Measurements from ENCODE around the gene ATG7.
A peak's percentile ranks its signal among the peaks of the same experiment; 100 is the strongest.

The ATG7 gene

DNA sequence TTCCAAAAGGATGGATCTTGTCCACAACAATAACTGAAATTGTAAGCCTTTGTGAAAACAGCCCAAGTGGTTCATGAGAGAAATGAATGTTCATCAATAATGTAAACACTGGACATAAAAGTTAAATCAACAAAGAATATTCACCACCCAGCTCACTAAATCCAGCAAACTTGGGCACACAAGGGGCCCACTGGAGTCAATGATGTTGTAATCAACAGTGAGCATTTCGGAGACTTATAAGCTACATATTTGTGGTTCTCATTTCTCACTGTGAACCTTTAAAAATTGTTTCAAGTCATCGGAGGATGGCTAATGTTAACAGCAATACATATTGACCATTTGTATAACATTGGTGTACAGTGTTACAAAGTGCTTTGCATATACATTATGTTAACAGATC, 308.4 kb downstream of the ATG7 start:
- H3K4me3 ChIP-seq (ENCODE audit: low read depth, low read length): no peak overlapping the region
- no peak for DNase-seq (ENCODE audit: low read depth)
- TF ChIP-seq CTCF (IDR thresholded peaks at IDR 0.05; ENCODE audit: control insufficient read depth, extremely low read depth, insufficient read depth): no peak

DNA sequence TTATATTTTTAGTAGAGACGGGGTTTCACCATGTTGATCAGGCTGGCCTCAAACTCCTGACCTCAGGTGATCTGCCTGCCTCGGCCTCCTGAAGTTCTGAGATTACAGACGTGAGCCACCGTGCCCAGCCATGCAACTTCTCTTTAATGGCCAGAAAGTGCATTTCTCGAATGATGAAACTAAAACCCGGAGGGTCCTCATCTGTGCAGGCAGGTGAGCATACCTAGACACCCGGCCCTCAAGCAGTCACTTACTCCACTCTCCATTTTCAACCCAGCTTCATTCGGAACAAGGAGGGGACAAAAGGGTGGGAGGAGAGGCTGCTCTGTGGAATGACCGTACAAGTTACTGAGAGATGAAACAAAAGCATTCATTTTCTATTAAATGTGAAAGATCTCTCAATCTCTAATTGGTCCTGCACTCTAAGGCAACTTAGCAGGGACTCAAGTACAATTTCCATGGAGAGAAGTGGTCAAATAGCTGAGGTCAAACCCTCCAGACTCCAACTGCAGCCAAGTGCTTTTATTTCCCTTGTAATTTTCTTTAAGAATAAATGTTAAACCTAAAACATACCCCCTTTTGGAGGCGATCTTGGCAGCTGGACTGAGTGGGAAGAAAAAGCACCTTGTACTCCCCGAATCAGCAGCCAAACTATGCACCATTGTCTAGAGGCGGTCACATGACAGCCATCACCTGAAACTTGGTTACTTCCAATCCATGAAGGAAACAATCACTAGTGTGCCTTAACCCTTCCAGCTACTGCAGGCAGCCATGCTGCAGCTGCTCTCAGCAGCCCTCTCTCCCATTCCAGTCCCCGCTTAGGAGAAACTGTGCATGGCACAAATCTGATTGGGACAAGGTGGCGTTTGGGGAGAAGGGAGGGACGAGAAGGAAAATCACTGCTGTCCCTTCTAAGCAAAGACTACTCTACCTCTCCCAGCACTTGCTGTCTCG, 309.3 kb downstream of the ATG7 start:
- H3K4me3 ChIP-seq (ENCODE audit: low read depth, low read length): peak overlapping the region; percentile 37
- no peak for DNase-seq (ENCODE audit: low read depth)
- no peak for TF ChIP-seq CTCF (IDR thresholded peaks at IDR 0.05; ENCODE audit: control insufficient read depth, extremely low read depth, insufficient read depth)

GRCh38 chr3:11582191-11582968, 310.2 kb downstream of the ATG7 start:
- DNase-seq (ENCODE audit: low read depth): no peak

DNA sequence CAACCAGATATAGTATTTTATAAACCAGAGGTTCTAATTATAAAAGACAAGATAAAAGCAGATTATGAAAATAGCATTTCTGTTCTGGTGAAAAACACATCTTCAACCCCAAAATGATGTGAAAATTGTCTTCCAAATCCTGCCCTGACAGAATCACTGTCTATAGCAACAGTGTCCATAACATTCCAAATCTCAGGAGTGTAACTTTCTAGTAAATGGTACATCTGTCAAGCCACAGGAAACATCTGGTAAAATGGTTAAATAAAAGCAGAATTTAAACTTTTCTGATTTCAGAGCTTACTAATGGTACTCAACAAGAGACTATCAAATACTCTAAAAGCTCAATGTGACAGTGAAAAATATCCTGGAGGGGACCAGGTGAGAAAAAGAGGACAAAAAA, 311.0 kb downstream of the ATG7 start:
- no peak for TF ChIP-seq CTCF (IDR thresholded peaks at IDR 0.05; ENCODE audit: control insufficient read depth, extremely low read depth, insufficient read depth)
- no peak for DNase-seq (ENCODE audit: low read depth)
- H3K4me3 ChIP-seq (ENCODE audit: low read depth, low read length): no peak overlapping the region

More at GRCh38 chr3:11582191-11582968, 310.2 kb downstream of the ATG7 start:
- H3K4me3 ChIP-seq (ENCODE audit: low read depth, low read length): peak overlapping the region; percentile 37
- no peak for TF ChIP-seq CTCF (IDR thresholded peaks at IDR 0.05; ENCODE audit: control insufficient read depth, extremely low read depth, insufficient read depth)

DNA sequence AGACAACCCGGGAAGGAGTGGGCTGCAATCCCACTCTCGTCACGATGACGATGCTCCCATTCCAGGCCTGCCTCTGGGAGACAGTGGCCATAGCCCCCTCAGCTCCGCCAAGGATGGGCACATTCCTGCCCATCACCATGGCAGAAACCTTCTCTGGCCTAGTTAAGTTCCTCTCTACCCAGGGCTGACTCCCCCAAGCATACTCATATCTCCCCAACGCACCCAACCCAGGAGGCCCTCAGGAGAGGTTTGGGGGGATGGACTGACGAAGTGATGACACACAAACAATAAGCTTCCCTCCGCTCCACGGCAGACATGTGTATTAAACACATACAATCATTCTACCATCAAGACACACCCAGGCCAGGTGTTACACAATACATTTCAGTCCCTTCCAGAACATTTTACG, 311.4 kb downstream of the ATG7 start:
- no peak for DNase-seq (ENCODE audit: low read depth)
- no peak for TF ChIP-seq CTCF (IDR thresholded peaks at IDR 0.05; ENCODE audit: control insufficient read depth, extremely low read depth, insufficient read depth)
- H3K4me3 ChIP-seq (ENCODE audit: low read depth, low read length): no peak overlapping the region

GRCh38 chr3:11584570-11584969, 312.4 kb downstream of the ATG7 start:
- H3K4me3 ChIP-seq (ENCODE audit: low read depth, low read length): no peak overlapping the region
- no peak for DNase-seq (ENCODE audit: low read depth)
- TF ChIP-seq CTCF (IDR thresholded peaks at IDR 0.05; ENCODE audit: control insufficient read depth, extremely low read depth, insufficient read depth): no peak
